ENCODE data around the gene ALLC.
"Not testable (repeated sequence)": the region's sequence is repeated elsewhere in the genome, so short reads cannot be mapped to it uniquely, and the experiment has no call there.

ALLC gene

DNA sequence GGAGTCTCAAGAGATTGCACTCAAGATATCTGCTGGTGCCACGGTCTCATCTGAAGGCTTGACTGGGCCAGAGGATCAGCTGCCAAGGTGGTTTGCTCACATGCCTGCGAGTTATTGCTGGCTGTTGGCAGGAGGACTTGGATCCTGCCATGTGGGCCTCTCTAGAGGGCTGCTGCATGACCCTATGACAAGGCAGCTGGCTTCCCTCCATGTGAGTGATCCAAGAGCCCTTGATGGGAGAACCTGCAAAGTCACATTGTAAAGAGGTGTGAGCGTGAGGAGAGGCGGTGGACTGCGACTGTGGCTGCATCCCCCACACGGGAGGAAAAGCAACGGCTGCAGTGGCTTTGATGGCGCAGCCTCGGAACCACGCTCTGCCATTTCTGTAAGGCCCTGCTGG is 4.0 kb upstream of the ALLC start:
- no peak for DNase-seq (ENCODE audit: extremely low read depth in 1 of 2, low read depth in 1 of 2)

DNA sequence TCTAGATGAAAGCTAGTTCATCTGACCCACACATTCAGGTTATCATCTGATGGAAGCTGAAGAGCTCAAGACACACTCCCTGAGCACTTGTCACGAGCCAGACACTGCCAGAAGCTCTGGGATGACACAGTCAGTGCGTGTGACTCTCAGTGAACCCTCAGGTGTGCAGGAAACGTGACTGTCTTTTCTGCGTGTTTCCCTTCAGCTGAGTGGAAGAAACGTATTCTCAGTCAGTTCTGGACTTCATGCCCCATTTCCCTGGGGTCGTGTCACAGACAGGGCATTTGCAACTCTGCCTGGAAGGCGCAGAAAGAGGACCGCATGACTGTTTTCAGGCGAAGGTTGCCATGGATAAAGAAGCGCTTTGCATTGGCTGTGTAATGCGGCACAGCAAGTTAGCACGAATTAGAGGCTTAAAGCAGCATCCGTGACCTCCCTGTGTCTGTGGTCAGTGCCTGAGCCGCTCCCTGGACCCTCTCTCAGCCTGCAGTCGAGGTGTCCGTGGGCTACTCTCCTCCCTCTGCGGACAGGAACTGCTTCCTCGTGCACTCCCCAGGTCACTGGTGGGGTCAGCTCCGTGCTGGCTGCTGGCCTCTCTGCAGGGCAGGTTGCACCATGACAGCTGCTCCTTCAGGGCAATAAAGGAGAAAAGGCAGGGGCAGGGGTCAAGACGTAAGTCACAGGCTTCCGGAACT is 3.3 kb upstream of the ALLC start:
- no peak for DNase-seq (ENCODE audit: extremely low read depth in 1 of 2, low read depth in 1 of 2)

DNA sequence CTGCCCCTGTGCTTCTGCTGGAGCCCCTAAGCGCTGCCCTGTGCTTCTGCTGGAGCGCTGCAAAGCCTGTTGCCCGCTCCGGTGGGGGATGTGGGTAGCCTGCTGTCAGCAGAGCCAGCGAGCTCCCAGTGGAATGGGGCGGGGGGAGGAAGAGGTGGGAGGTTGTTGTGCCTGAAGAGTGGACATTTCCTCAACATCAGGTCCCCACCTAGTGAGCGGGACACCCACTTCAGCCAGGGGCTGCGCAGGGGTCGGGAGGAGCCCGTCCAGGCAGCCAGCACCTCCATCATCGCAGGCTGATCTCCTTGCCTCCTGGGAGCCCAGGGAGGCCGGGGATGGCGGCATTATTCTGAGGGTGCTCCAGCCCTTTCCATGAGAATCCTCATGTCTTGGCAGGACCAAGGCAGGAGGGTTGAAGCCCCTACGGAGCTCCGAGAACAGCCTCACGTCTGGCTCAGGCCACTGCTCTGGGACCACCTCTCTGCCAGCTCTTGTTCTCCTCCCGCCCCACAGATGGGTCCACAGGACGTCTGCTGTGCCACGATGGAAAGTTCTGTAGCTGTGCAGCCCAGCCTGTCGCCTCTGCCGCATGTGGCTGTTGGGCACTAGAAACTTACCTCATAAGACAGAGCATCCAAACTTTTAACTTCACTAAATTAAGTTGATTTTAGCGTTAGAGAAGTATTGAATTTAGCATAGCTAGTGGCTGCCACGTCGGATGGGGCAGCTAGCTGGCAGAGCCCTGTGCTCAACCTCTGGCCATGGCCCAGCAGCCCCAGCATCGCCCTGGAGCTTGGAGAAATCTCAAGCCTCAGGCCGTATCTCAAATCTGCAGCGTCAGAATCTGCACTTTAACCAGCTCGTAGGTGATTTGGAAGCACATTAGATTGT is 1.9 kb upstream of the ALLC start:
- DNase-seq (ENCODE audit: extremely low read depth in 1 of 2, low read depth in 1 of 2): no peak

DNA sequence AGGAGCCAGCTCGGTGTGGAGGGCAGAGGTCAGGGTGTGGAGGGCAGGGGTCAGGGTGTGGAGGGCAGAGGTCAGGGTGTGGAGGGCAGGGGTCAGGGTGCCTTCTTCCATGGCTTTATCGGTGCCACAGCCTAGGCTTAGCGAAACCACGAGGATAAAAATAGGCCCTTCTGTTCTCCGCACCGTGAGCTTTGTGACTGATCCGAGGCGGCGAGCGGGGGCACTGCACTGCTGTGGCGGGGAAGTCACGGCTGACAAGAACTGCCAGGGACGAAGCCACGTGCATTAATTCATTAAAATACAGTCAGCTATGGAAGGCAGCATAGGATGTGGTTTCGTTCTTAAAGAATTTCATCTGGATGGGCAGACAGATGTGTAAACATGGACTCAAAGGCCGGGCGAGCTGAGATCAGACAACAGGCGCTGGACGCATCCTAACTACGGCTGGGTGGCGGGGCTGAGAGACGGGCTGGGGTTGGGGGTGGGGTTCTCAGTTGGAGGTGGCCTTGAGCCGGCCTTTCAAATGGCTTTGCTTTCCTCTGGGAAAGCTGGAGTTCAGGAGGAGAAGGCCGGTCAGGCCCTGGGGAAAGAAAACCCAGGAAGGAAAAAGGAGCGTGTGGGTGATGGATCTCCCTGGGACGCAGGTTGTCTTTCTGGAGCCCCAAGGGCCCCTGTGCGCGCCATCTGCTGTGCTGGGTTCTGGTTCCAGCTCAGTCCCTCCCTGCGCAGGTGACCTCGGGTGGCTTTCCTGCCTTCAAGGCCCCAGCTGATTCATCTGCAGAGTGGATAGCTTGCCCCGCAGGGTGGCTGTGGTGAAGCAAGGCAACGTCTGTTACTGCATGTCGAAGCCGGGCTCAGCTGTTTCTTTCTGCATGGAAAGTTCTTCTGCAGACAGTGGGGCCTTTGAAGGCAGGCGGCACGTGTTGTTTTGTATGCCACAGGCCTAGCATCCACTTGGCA is 958 bp upstream of the ALLC start:
- no peak for DNase-seq (ENCODE audit: extremely low read depth in 1 of 2, low read depth in 1 of 2)

DNA sequence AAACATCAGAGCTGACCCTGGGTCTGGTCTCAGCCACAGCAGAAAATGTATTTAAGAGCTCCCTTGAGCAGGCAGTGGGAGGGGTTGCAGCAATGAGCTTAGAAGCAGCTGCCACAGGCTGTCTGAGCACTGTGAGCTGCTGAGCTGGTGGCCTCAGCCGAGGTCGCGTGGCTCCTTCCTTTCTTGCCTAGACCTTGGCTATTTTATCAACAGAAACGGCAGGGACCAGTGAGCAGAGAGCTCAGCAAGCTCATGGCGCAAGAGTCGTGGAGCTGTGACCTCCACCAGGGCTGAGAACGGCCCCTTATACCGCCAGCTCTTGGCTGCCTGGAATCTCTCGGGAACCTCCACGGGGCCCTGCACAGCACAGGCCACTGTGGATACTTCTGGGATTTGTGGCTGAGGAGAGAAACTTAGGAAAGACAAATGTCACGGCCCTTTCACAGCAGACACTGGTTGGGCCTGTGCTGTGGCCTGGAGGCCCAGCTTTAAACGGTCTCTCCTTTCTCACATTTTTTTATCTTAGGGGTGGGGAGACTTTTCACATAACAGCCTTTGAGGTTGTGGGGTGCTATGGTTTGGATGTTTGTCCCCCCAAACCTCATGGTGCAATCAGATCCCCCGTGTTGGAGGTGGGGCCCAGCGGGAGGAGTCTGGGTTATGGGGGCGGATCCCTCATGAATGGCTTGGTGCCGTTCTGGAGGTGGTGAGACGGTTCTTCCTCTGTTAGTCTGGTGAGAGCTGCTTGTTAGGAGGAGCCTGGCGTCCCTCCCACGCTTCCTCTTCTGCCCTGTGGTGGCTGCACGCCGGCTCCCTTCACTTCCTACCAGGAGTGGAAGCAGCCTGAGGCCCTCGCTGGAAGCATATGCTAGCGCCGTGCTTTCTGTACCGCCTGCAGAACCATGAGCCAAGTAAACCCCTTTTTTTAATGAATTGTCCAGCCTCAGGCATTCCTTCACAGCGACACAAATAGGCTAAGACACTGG is 1.7 kb downstream of the ALLC start:
- DNase-seq (ENCODE audit: extremely low read depth in 1 of 2, low read depth in 1 of 2): no peak

DNA sequence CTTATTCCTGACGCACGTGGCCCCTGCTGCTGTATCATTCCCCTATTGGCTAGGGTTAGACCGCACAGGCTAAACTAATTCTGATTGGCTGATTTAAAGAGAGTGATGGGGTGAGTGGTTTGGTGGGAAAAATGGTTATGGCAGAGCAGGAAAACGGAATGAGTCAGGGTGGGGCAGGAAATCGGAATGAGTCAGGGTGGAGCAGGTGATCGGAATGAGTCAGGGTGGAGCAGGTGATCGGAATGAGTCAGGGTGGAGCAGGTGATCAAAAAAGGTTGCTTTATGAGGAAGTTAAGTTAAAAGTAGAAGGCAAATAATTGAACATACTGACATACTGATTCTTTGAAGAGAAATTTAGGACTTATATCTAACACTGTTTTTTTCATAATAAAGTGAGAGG is 2.6 kb downstream of the ALLC start:
- not testable (repeated sequence) for DNase-seq (ENCODE audit: extremely low read depth in 1 of 2, low read depth in 1 of 2)

DNA sequence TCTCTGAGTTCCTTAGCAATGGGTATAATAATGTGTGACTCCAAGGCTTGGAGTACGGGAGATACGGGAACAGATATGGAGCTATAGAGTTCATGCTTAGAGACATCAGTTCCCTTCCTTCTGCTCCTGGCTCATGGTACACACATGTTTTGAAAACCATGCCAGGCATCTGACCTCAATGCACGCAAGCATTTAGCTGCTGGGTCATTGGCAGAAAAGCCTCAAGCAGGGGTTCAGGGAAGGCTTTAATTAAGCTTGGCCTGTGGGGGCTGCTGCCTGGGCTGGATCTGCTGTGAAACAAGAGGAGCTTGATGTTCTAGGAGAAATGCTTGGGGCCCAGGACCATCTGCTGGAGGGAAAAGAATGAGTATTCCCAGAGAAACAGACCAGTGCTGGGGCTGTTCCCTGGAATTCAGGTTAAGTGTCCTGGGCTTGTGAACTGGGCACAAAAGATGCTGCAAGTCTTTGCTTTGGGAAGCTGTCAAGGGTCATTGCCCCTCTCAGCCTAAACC is 3.2 kb downstream of the ALLC start:
- DNase-seq (ENCODE audit: extremely low read depth in 1 of 2, low read depth in 1 of 2): no peak

DNA sequence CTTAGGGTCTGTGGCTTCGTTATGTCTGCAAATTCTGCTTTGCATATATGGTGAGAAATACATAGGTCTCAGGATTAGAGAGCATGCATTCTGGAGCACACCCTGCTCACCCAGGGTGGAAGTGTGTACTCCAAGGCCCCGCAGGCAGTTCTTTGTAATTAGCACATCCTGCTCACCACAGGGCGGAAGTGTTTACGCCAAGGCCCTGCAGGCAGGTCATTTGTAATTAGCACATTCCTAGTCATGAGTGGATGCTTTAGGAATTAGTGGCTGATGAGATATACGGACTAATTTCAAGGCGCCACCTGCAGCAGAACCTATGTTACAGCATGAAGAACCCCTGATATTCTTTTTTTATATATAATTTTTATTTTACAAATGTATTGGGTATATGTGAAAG is 4.2 kb downstream of the ALLC start:
- DNase-seq (ENCODE audit: extremely low read depth in 1 of 2, low read depth in 1 of 2): no peak

DNA sequence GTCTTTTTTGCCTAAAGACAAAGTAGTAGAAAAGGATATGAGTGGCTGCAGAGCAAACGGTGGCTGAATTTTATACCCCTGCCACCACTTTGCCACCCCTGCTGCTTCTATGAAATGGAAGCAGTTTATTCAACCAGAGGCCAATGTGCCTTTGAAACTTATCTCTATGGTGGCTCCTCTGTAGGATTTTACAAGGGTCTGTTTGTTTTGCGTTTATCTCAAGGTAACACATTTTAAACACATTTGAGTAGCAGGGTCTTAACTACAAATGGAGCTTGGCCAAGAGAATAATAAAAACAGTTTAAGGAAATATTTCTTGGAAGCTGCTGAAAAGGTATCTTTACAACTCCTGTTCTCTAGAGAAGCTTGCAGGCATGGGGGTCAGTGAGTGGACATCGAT is 6.1 kb downstream of the ALLC start:
- DNase-seq (ENCODE audit: extremely low read depth in 1 of 2, low read depth in 1 of 2): no peak

DNA sequence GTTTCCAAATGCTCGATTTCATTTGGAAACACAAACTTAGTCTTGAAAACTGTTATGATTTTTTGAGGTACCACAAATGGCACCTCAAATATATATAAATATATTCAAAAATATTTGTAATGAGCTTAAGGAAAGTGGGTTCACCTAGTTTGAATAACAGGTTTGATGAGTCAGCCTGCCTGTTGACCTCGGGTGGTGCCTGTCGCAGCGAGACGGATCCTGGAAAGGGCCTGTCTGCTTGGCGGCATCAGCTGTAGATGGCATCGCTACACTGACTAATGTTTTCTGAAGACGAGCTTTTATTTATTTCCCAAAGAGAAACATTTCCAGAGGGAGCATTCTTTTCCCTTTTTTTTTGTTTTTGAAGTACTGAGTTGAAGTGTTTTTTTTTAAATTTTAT is 6.9 kb downstream of the ALLC start:
- no peak for DNase-seq (ENCODE audit: extremely low read depth in 1 of 2, low read depth in 1 of 2)

DNA sequence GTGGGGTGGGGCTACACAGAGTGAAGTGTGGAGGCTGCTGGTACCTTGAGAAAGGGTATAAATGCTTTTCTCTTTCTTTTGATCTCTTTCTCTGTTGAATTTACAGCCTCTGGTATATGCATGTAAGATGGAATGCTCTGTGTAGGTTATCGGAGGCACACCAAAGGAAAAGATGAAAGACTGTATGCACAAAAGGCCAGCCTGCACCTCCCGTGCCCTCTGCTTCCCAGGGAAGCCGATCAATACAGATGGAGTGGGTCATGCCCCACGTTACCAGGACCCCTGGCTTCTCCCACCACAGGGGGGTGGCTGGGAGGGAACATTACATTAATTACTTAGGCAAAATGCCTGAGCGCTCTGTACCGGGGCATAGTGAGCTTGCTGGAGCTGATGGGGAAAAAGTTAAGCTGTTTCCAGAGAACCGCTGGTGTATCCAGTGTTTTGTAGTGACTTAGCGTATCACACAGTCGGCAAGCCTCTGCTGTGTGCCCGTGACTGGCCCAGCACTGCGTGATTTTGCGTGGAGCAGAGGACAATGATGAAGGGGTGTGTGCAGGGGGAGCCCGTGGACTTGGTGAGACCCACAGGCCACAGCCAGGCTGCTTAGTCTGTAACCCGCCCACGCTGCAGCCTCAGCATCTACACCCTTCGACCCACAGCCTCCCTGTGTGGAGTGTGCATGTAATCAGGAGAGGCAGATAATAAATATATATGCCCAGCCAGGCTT is 8.0 kb downstream of the ALLC start:
- DNase-seq (ENCODE audit: extremely low read depth in 1 of 2, low read depth in 1 of 2): no peak

DNA sequence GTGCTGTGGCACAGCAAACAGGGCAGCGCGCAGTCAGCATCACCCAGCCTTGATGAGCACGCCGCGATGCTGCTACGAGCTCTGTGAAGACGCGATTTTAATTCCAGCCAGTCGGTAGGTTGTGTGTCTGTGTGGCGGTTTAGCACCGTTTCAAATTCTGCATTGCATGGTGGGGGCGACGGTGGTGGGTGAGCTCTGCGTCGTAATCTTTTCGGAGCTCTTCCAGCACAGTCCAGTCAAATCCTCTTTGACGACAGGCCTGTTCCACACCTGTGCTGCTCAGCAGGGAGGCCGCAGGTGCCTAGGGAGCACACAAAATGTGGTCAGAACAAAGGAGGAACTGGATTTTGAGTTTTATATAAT is 8.6 kb downstream of the ALLC start:
- no peak for DNase-seq (ENCODE audit: extremely low read depth in 1 of 2, low read depth in 1 of 2)

DNA sequence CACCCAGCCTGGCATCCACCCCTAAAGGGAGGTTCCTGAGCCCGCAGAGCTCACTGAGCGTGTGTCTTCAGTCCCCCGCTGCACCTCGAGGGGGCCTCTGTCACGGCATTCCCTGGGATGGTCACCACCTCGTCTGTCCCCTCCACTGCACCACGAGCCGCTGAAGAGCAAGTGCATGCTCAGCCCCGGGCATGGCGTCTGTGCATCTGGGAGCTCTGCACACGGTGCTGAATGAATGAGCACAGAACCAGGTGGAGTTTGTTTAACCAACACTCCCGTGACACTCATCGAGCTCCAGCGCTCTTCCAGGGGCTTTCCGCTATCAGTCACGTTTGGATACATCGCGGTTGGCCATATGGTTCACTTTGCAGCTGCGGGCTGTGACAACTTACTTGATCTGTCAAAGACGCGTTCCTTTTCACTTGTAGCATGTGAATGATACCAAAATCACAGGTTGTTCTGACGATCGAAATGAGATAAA is 9.2 kb downstream of the ALLC start:
- no peak for DNase-seq (ENCODE audit: extremely low read depth in 1 of 2, low read depth in 1 of 2)

DNA sequence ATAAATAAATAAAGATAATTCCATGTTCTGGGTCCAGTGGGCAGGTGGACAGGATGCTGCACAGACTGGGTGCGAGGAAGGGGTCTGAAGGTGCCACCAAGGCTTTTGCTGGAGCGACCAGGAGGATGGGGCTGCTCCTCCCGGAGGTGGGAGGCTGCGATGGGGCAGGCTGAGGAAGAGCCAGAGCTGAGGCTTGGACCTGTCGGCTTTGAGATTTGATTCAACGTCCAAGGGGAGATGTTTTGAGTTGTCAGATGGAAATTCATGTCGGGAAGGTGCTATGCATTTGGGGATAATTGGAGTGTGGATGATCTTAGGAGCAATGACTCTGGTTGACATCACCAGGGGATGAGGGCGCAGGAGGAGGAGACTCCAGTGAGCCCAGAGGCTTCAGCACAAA is 11.7 kb downstream of the ALLC start:
- DNase-seq (ENCODE audit: extremely low read depth in 1 of 2, low read depth in 1 of 2): no peak

DNA sequence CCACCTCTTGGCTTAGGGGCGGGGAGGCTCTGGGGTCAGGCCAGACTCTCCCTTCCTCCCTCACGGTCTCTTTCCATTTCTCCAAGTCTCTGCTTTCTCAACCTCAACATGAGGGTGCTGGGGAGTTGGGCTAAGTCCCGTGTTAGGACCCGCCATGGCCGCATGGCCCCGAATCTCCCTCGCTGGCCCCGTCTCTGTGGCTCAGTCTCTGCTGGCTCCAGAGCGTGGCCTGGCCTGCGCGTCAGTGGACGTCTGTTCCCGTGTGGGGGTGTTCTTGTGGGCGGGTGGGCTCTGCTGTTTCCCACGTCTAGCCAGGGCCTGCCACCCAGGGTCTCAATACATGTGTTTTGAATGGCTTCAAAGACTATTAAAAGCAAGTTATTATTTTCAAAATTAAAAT is 12.4 kb downstream of the ALLC start:
- DNase-seq (ENCODE audit: extremely low read depth in 1 of 2, low read depth in 1 of 2): no peak

DNA sequence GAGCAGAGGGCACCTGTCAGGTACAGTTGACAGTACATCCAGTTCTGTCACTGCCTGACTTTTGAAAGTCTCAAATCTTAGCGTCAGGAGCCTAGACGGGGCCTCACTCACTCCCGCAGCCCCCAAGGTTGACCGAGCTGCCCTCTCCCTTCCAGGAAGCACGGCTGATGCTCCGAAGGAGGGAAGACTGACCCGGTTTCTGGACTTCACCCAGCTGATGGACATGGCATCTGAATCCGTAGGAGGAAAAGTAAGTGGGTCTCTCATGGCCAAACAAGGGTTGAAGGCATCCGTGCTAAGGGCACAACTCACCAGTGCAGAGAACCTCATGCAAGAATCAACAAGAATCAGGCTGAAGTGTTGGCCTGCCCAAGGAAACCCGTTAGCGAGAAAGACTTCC is 12.9 kb downstream of the ALLC start:
- no peak for DNase-seq (ENCODE audit: extremely low read depth in 1 of 2, low read depth in 1 of 2)

DNA sequence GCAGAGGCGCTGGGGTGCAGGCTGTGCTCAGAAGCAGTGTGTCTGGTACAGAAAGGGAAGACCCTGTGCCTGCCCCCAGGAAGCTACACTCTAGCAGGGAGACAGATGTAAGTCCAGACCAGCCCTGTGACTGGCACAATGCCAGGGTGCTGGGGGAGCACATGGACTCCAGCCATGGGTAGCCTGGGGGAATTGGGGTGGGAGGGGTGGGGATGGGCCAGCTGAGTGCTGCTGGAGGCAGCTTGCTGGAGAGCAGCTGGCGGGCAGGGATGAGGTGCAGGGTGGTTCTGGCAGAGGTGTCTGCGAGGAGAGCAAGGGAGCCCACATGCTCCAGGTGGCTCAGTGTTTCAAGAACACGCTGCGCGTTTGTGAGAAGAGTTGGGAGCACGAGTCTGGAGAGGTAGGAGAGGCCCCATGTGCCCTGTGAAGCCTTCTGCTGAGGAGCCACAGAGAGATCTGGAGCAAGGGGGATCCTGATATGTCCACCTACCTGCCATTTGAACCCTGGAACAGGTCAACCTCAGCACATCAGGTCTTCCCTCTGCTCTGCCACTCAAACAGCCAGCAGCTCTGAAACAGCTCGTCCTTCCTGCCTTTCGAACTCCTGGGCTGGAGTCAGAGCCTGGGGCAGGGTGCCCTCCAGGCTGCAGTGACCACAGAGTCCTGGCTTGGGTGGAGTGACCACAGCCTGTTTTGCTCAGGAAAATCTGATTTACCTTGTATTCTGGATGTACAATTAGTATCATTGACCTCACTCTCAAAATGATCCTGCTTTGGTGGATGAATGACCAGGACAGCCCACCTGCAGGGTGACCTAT is 15.1 kb downstream of the ALLC start:
- DNase-seq (ENCODE audit: extremely low read depth in 1 of 2, low read depth in 1 of 2): no peak

Measured in stimulated activated CD8-positive, alpha-beta memory T cell treated with anti-CD3 and anti-CD28 coated beads, Interleukin-7, amount 100 ng/mL, for 48 hours (primary cell).